Neural progenitor cell (in vitro differentiated cells): ENCODE measurements around the gene PSMG1.

Experiments
- CTCF ChIP-seq: fragments of 200-600 bp; sonication (generic); IDR thresholded peaks from 2 replicates; pipeline ENCODE4 v1.5.1; 2017; ENCODE audit warnings: antibody characterized with exemption, mild to moderate bottlenecking
- EZH2 ChIP-seq: fragments of 200-600 bp; sonication (generic); IDR thresholded peaks from 2 replicates; pipeline ENCODE4 v1.6.1; 2017; ENCODE audit warnings: antibody characterized with exemption, mild to moderate bottlenecking, moderate library complexity

DNA sequence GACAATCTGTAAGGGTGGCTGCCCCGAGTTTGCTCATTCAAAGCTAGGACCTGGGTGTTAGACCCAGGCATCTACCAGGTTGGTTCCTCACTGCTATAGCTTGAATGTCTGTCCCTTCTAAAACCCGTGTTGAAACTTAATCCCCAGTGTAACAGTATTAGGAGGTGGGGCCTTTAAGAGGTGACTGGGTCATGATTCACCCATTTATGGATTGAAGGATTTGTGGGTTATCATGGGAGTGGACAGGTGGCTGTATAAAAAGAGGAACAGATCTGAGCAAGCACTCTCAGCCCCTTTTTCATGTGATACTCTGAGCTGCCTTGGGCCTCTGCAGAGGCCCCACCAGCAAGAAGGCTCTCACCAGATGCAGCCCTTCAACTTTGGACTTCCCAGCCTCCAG lies 29.4 kb downstream of the PSMG1 start:
- no peak for TF ChIP-seq EZH2
- no peak for TF ChIP-seq CTCF
